Mesendoderm (in vitro differentiated cells): ENCODE measurements around the gene SLC45A3. TPM values are rescaled to one million over a fixed set of nuclear protein-coding genes. Genes with fewer than 3 reads are reported as not detected.
"Not testable (repeated sequence)": the region's sequence is repeated elsewhere in the genome, so short reads cannot be mapped to it uniquely, and the experiment has no call there.

Experiments
- DNase-seq: peaks from one replicate; pipeline ENCODE4 v3.0.0; 2013
- H2AK5ac ChIP-seq: 2 replicates; pipeline ENCODE4 v1.6.1; 2013; ENCODE audit warnings: low read length, inconsistent platforms
- H2BK120ac ChIP-seq: 2 replicates; pipeline ENCODE4 v1.6.1; 2013; ENCODE audit warnings: low read depth, mild to moderate bottlenecking, low read length, moderate library complexity, mixed read lengths
- H2BK15ac ChIP-seq: replicated peaks from 2 replicates; pipeline ENCODE4 v1.6.1; 2013; ENCODE audit warnings: low read depth, mild to moderate bottlenecking, moderate library complexity
- H2BK5ac ChIP-seq: 2 replicates; pipeline ENCODE4 v1.6.1; 2013; ENCODE audit warnings: low read length, inconsistent platforms
- H3K18ac ChIP-seq: 2 replicates; pipeline ENCODE4 v1.6.1; 2013; ENCODE audit warnings: mild to moderate bottlenecking, low read length, mixed read lengths
- H3K23ac ChIP-seq: one replicate; pipeline ENCODE4 v1.6.1; 2013; ENCODE audit warnings: low read length
- H3K27ac ChIP-seq: 2 replicates; pipeline ENCODE4 v1.5.1; 2013; ENCODE audit warnings: low read depth, mild to moderate bottlenecking, inconsistent platforms, low read length, moderate library complexity
- H3K27me3 ChIP-seq: 2 replicates; pipeline ENCODE4 v1.6.1; 2013; ENCODE audit warnings: low read length, control low read depth, mild to moderate bottlenecking, inconsistent platforms; ENCODE audit not compliant: insufficient read depth, poor library complexity
- H3K36me3 ChIP-seq: 2 replicates; pipeline ENCODE4 v1.6.1; 2013; ENCODE audit warnings: low read length, inconsistent platforms; ENCODE audit not compliant: control insufficient read depth, insufficient read depth
- H3K4ac ChIP-seq: one replicate; pipeline ENCODE4 v1.6.1; 2013; ENCODE audit warnings: low read depth, mild to moderate bottlenecking, low read length, moderate library complexity
- H3K4me1 ChIP-seq: 2 replicates; pipeline ENCODE4 v1.6.1; 2013; ENCODE audit warnings: low read depth, low read length, inconsistent platforms; ENCODE audit not compliant: control insufficient read depth
- H3K4me2 ChIP-seq: 2 replicates; pipeline ENCODE4 v1.6.1; 2013; ENCODE audit warnings: low read length
- H3K4me3 ChIP-seq: 2 replicates; pipeline ENCODE4 v1.5.1; 2013; ENCODE audit warnings: mild to moderate bottlenecking, low read length
- H3K56ac ChIP-seq: one replicate; pipeline ENCODE4 v1.6.1; 2013; ENCODE audit warnings: low read length
- H3K79me1 ChIP-seq: 2 replicates; pipeline ENCODE4 v1.6.1; 2013; ENCODE audit warnings: low read length, inconsistent platforms
- H3K79me2 ChIP-seq: 2 replicates; pipeline ENCODE4 v1.6.1; 2013; ENCODE audit warnings: mild to moderate bottlenecking, low read length; ENCODE audit not compliant: control insufficient read depth, insufficient read depth
- H3K9ac ChIP-seq: 2 replicates; pipeline ENCODE4 v1.6.1; 2013; ENCODE audit warnings: low read length, inconsistent platforms
- H4K5ac ChIP-seq: one replicate; pipeline ENCODE4 v1.6.1; 2013; ENCODE audit warnings: low read length
- H4K8ac ChIP-seq: one replicate; pipeline ENCODE4 v1.6.1; 2013; ENCODE audit warnings: low read depth, mild to moderate bottlenecking, control low read depth, low read length, moderate library complexity
- WGBS: extraction: QIAGEN DNeasy Blood & Tissue Kit; methylation state at CpG from one replicate; pipeline ENCODE4 v1.1.7; 2013; ENCODE audit warnings: low lambda C conversion rate, missing lambda C conversion rate; ENCODE audit not compliant: insufficient coverage; ENCODE audit errors: extremely low coverage; 5-methylcytosine and 5-hydroxymethylcytosine counted together
- polyA plus RNA-seq, 2 experiments: library from polyadenylated mRNA; stranded (reverse); fragments of 200-250 nt; gene quantifications; one replicate each; pipeline ENCODE4 v1.2.3, GENCODE V29; 2013

Gene SLC45A3
- polyA plus RNA-seq (2013, experiment 1 of 2) = 6.1 TPM
- 6.4 TPM for polyA plus RNA-seq (2013, experiment 2 of 2)

DNA sequence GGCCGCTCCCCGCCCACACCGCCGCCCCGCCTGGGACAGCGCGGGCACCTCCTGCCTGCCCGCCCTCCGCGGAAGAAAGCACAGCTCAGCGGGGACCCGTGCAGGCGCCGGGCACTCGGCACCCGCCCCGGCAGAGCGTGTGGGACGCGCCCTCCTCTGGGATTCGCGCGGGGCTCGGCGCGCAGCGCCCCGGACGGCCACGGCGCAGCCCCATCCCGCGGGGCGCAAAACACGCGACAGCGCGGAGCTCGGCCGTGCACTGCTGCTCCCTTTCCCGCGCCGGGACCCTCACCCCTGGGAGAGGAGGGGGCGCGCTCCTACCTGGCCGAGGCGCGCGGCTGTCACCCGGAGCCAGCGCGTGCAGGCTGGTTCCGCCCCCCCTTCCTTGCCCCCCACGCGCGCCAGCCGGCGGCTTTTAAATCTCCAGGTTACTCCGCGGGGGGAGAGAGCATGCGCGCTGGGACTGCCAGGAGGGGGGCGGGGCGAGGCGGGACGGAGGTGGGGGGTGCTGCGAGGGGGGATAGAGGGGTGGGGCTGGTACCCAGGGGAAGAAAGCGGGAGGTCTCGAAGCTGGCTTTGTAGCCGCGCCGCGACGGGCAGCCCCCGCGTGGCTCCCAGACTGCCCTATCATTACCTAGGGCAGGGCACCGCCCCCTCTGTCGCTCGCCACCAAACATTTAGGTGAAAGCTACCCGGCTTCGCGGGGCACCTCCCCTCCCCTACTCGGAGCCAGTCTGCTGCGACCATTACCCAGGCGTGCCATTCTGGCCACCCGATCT, at the start of gene SLC45A3:
SLC45A3 (minus strand) TSS at position 437 of the 779 bp plus-strand sequence. CDS start 15,853 bp downstream, outside the sequence.
- H3K27ac ChIP-seq = peak within 1 kb of the TSS; percentile 17
- no peaks in the 10 kb centered on the region for H3K79me2 ChIP-seq
- H3K4me3 ChIP-seq = peak within 1 kb of the TSS; percentile 66
- H2BK120ac ChIP-seq = no peak within 1 kb of the TSS
- H3K79me1 ChIP-seq = peaks cover 4% of the 10 kb centered on the region
- no peak within 1 kb of the TSS for H3K23ac ChIP-seq
- no peak within 1 kb of the TSS for H2BK15ac ChIP-seq
- peak within 1 kb of the TSS; percentile 83 for H3K4me2 ChIP-seq
- no peak within 1 kb of the TSS for H4K5ac ChIP-seq
- H3K9ac ChIP-seq = peak within 1 kb of the TSS; percentile 81
- H3K4me1 ChIP-seq = peaks cover 7% of the 10 kb centered on the region
- no peak for DNase-seq
- no peaks in the 10 kb centered on the region for H3K36me3 ChIP-seq
- peak within 1 kb of the TSS; percentile 3 for H4K8ac ChIP-seq
- no peak within 1 kb of the TSS for H2BK5ac ChIP-seq
- peak within 1 kb of the TSS; percentile 83 for H3K18ac ChIP-seq
- no CpG with 5 or more reads among the region's 86 CpGs for WGBS
- peak within 1 kb of the TSS; percentile 90 for H3K56ac ChIP-seq
- no peak within 1 kb of the TSS for H2AK5ac ChIP-seq
- H3K4ac ChIP-seq = peak within 1 kb of the TSS; percentile 5
- H3K27me3 ChIP-seq = no peaks in the 10 kb centered on the region

DNA sequence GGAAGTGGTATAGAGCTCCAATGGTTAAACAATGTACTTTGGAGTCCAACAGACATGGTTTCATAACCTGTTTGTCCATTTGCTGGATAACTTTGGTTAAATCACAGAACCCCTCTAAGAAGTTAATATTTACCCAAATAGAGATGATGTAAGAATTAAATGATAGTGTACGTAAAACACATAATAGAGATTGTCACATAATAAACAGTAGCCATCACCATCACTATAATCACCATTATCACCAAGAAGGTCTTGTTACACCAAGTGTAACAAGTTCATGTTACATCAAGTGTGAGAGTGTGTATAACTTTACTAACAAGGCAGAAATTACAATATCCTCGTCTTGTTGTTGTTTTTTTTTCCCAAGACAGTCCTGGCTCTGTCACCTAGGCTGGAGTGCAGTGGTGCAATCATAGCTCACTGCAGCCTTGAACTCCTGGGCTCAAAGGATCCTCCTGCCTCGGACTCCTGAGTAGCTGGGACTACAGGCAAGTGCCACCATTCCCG, 46.4 kb upstream of the SLC45A3 start:
- no peak for DNase-seq
- Histone ChIP-seq H2BK120ac (no peak overlapping the region), H3K56ac (no peak overlapping the region), H3K27ac (no peak overlapping the region), H2AK5ac (no peak overlapping the region), H3K23ac (no peak overlapping the region), H2BK15ac (no peak overlapping the region), H3K4me2 (no peak overlapping the region), H3K9ac (no peak overlapping the region), H3K4me3 (no peak overlapping the region), H3K79me2 (peaks cover 18% of the 10 kb centered on the region), H3K4me1 (no peaks in the 10 kb centered on the region), H2BK5ac (no peak overlapping the region), H3K4ac (no peak overlapping the region), H3K36me3 (peaks cover 1% of the 10 kb centered on the region), H4K5ac (no peak overlapping the region), H4K8ac (no peak overlapping the region), H3K27me3 (no peaks in the 10 kb centered on the region), H3K18ac (no peak overlapping the region), H3K79me1 (peaks cover 5% of the 10 kb centered on the region)
- no CpG with 5 or more reads among the region's 4 CpGs for WGBS

DNA sequence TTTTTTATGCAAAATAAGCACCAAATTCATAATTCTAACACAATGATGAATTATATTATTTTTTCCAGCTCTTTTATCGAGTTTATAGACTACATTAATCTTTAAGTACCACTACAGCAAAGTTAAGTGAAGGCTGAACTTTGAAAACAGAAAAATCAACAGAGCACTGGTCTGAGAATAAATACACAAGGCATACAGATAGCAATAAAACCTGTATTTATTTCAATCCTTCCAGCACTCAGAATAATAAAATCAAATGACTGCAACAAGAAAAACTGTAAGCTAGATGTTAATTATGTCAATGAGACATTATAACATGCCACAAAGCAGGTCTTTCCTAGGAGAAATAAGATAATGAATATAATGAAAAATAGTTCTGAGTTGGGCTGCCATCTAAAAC, 45.2 kb upstream of the SLC45A3 start:
- H4K5ac ChIP-seq = no peak overlapping the region
- H3K4me2 ChIP-seq = no peak overlapping the region
- no peak overlapping the region for H3K9ac ChIP-seq
- H2AK5ac ChIP-seq = no peak overlapping the region
- H2BK15ac ChIP-seq = no peak overlapping the region
- WGBS = no CpG with 5 or more reads among the region's 1 CpG
- no peak overlapping the region for H2BK120ac ChIP-seq
- H3K27me3 ChIP-seq = no peaks in the 10 kb centered on the region
- H3K4me3 ChIP-seq = no peak overlapping the region
- peaks cover 15% of the 10 kb centered on the region for H3K79me2 ChIP-seq
- no peaks in the 10 kb centered on the region for H3K4me1 ChIP-seq
- no peak overlapping the region for H3K23ac ChIP-seq
- no peak overlapping the region for H2BK5ac ChIP-seq
- peaks cover 1% of the 10 kb centered on the region for H3K36me3 ChIP-seq
- DNase-seq = no peak
- peaks cover 5% of the 10 kb centered on the region for H3K79me1 ChIP-seq
- no peak overlapping the region for H3K4ac ChIP-seq
- no peak overlapping the region for H3K56ac ChIP-seq
- no peak overlapping the region for H3K27ac ChIP-seq
- H4K8ac ChIP-seq = no peak overlapping the region
- no peak overlapping the region for H3K18ac ChIP-seq

GRCh38 chr1:205720740-205721139, 40.4 kb upstream of the SLC45A3 start:
- H2AK5ac ChIP-seq, H3K79me1 ChIP-seq, H4K5ac ChIP-seq, H3K9ac ChIP-seq, H4K8ac ChIP-seq, H3K27me3 ChIP-seq, H3K4me3 ChIP-seq, H2BK15ac ChIP-seq, H3K4me1 ChIP-seq, H3K23ac ChIP-seq, H2BK5ac ChIP-seq, H3K56ac ChIP-seq, H3K27ac ChIP-seq, H3K4ac ChIP-seq, DNase-seq, H3K79me2 ChIP-seq, H3K18ac ChIP-seq, H3K4me2 ChIP-seq, H2BK120ac ChIP-seq: not testable (repeated sequence)
- peaks cover 11% of the 10 kb centered on the region for H3K36me3 ChIP-seq
- WGBS = no CpG with 5 or more reads among the region's 2 CpGs

DNA sequence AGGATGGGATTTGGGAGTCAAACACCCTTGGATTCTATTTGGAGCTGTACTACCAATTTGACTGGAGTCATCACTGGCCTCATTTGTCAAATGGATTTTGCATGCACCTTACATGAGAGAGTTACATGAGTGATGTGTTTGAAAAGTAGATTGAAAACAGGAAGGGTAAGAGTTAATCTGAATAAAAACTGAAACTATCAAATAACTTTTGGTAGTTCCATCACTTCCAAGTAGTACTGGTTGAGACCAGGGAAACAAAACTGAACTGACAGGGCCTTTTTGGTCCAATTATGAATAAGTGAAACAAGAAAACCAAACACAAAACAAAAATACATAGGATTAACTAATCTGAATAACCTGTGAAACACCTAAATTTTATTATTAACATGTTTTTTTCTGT, 39.5 kb upstream of the SLC45A3 start:
- Histone ChIP-seq H3K79me1 (peaks cover 2% of the 10 kb centered on the region), H2AK5ac (no peak overlapping the region), H2BK15ac (no peak overlapping the region), H3K4me1 (no peaks in the 10 kb centered on the region), H3K23ac (no peak overlapping the region), H2BK120ac (no peak overlapping the region), H3K4me2 (no peak overlapping the region), H3K79me2 (no peaks in the 10 kb centered on the region), H2BK5ac (no peak overlapping the region), H3K9ac (no peak overlapping the region), H3K36me3 (peaks cover 15% of the 10 kb centered on the region), H3K27me3 (no peaks in the 10 kb centered on the region), H3K4ac (no peak overlapping the region), H4K5ac (no peak overlapping the region), H3K18ac (no peak overlapping the region), H3K4me3 (no peak overlapping the region), H4K8ac (no peak overlapping the region), H3K56ac (no peak overlapping the region), H3K27ac (no peak overlapping the region)
- no peak for DNase-seq
